ENCODE measurements around the gene ZFYVE21.

- no peak for TF ChIP-seq CTCF (IDR thresholded peaks at IDR 0.05)
- no peak for TF ChIP-seq POLR2A (IDR thresholded peaks at IDR 0.05)
Observed at GRCh38 chr14:103739793-103740501, 24.3 kb downstream of the ZFYVE21 start.
